ENCODE data around the gene IRAG1.

GRCh38 chr11:10686311-10686710 is 7.2 kb downstream of the IRAG1 start:
- TF ChIP-seq, protein P1, sequence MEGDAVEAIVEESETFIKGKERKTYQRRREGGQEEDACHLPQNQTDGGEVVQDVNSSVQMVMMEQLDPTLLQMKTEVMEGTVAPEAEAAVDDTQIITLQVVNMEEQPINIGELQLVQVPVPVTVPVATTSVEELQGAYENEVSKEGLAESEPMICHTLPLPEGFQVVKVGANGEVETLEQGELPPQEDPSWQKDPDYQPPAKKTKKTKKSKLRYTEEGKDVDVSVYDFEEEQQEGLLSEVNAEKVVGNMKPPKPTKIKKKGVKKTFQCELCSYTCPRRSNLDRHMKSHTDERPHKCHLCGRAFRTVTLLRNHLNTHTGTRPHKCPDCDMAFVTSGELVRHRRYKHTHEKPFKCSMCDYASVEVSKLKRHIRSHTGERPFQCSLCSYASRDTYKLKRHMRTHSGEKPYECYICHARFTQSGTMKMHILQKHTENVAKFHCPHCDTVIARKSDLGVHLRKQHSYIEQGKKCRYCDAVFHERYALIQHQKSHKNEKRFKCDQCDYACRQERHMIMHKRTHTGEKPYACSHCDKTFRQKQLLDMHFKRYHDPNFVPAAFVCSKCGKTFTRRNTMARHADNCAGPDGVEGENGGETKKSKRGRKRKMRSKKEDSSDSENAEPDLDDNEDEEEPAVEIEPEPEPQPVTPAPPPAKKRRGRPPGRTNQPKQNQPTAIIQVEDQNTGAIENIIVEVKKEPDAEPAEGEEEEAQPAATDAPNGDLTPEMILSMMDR (IDR thresholded peaks at IDR 0.05; ENCODE audit: poor library complexity, severe bottlenecking) = no peak
- TF ChIP-seq POLR2AphosphoS5 (IDR thresholded peaks at IDR 0.05) = no peak
- TF ChIP-seq MXI1 (conservative IDR thresholded peaks at IDR 0.05; ENCODE audit: poor library complexity, severe bottlenecking) = no peak
- no peak for TF ChIP-seq REST (IDR thresholded peaks at IDR 0.05; ENCODE audit: borderline replicate concordance)
- no peak for TF ChIP-seq RAD21 (conservative IDR thresholded peaks at IDR 0.05)
- TF ChIP-seq TAF1 (IDR thresholded peaks at IDR 0.05; ENCODE audit: low read depth) = no peak
- no peak for TF ChIP-seq EZH2 (IDR thresholded peaks at IDR 0.05; ENCODE audit: borderline replicate concordance, insufficient read depth, low read length, poor library complexity, severe bottlenecking)
- TF ChIP-seq EP300 (conservative IDR thresholded peaks at IDR 0.05; ENCODE audit: poor library complexity, severe bottlenecking) = no peak

Measured in neural cell (in vitro differentiated cells).